Activated CD8-positive, alpha-beta T cell treated with anti-CD3 and anti-CD28 coated beads, Interleukin-2, amount 10 ng/mL, durations not matched to agents 7 days and 5 days (primary cell): ENCODE measurements around the gene CACNA1H. TPM values are rescaled to one million over a fixed set of nuclear protein-coding genes. Genes with fewer than 3 reads are reported as not detected.

ENCODE experiments used
- ATAC-seq: fragments of 150-1000 bp; cut with Tn5 transposase; one replicate; pipeline ENCODE4 v1.10.0; 2021; ENCODE audit warnings: moderate library complexity
- CTCF ChIA-PET: fragments of 350-600 bp; sonication (Branson Sonifier 250); formaldehyde crosslinking; loops from one replicate; lab custom pipeline; 2021; ENCODE audit warnings: antibody characterized with exemption; lab: Charles Lee
- POLR2A ChIA-PET: fragments of 350-600 bp; sonication (Branson Sonifier 250); formaldehyde crosslinking; loops from one replicate; lab custom pipeline; 2021; ENCODE audit warnings: antibody characterized with exemption; lab: Charles Lee
- DNase-seq: peaks from one replicate; pipeline ENCODE4 v3.0.0-alpha.2; 2020
- H3K27ac Mint-ChIP-seq: one replicate; pipeline ENCODE4 v1.8.0; 2021; ENCODE audit warnings: mild to moderate bottlenecking, mixed read lengths
- H3K27me3 Mint-ChIP-seq: one replicate; pipeline ENCODE4 v1.8.0; 2021; ENCODE audit warnings: low read depth, mixed read lengths
- H3K36me3 Mint-ChIP-seq: one replicate; pipeline ENCODE4 v1.8.0; 2021; ENCODE audit warnings: low read depth, mixed read lengths
- H3K4me1 Mint-ChIP-seq: one replicate; pipeline ENCODE4 v1.8.0; 2021; ENCODE audit warnings: low read depth, mixed read lengths
- H3K4me3 Mint-ChIP-seq: one replicate; pipeline ENCODE4 v1.8.0; 2021; ENCODE audit warnings: mild to moderate bottlenecking, mixed read lengths
- H3K9me3 Mint-ChIP-seq: one replicate; pipeline ENCODE4 v1.8.0; 2022; ENCODE audit warnings: mixed read lengths; ENCODE audit not compliant: insufficient read depth
- total RNA-seq, 2 experiments: library from RNA; stranded (reverse); gene quantifications; one replicate each; pipeline ENCODE4 v1.2.3, GENCODE V29; 2021

Gene CACNA1H
- total RNA-seq, result under 1 TPM; 0.57 to 0.92 TPM

- ChIA-PET CTCF (no interaction called here), POLR2A (no interaction called here)
- H3K4me3 Mint-ChIP-seq, result no peak within 1 kb of the TSS
- no peaks in the 10 kb centered on the region for H3K36me3 Mint-ChIP-seq
- H3K4me1 Mint-ChIP-seq, result no peaks in the 10 kb centered on the region
- H3K27me3 Mint-ChIP-seq, result peaks cover 14% of the 10 kb centered on the region
- H3K9me3 Mint-ChIP-seq, result no peaks in the 10 kb centered on the region
- H3K27ac Mint-ChIP-seq, result no peak within 1 kb of the TSS
- peak; percentile 32 for DNase-seq
- peak; percentile 43 for ATAC-seq
These were observed at the start of gene CACNA1H for GRCh38 chr16:1152651-1153259. TSS of gene CACNA1H (plus strand) at chr16:1153106. CDS start at chr16:1153738, 632 bp downstream.

GRCh38 chr16:1103636-1103980 lies 49.3 kb upstream of the CACNA1H start:
- ChIA-PET CTCF (interaction anchor here (1.4 kb wide), 1 partner anchor 44 kb away, joined by 5 read pairs; no protein-coding TSS in a partner anchor), POLR2A (no interaction called here)
- DNase-seq, result no peak
- Mint-ChIP-seq H3K27ac (no peak overlapping the region), H3K36me3 (no peaks in the 10 kb centered on the region), H3K4me1 (no peaks in the 10 kb centered on the region), H3K27me3 (no peaks in the 10 kb centered on the region), H3K9me3 (no peaks in the 10 kb centered on the region), H3K4me3 (no peak overlapping the region)
- no peak for ATAC-seq

GRCh38 chr16:1105888-1106620 lies 46.9 kb upstream of the CACNA1H start:
- peak; percentile 41 for DNase-seq
- H3K36me3 Mint-ChIP-seq, result no peaks in the 10 kb centered on the region
- ATAC-seq, result peak; percentile 45
- no peaks in the 10 kb centered on the region for H3K9me3 Mint-ChIP-seq
- POLR2A ChIA-PET, result no interaction called here
- H3K27me3 Mint-ChIP-seq, result no peaks in the 10 kb centered on the region
- CTCF ChIA-PET, result no interaction called here
- H3K4me1 Mint-ChIP-seq, result no peaks in the 10 kb centered on the region
- no peak overlapping the region for H3K4me3 Mint-ChIP-seq
- H3K27ac Mint-ChIP-seq, result no peak overlapping the region

GRCh38 chr16:1106659-1107058 lies 46.2 kb upstream of the CACNA1H start:
- CTCF ChIA-PET, result no interaction called here
- Mint-ChIP-seq H3K9me3 (no peaks in the 10 kb centered on the region), H3K27me3 (no peaks in the 10 kb centered on the region), H3K4me3 (no peak overlapping the region), H3K4me1 (no peaks in the 10 kb centered on the region), H3K36me3 (no peaks in the 10 kb centered on the region), H3K27ac (no peak overlapping the region)
- DNase-seq (no peak), ATAC-seq (no peak)
- POLR2A ChIA-PET, result no interaction called here

GRCh38 chr16:1107141-1107540 lies 45.8 kb upstream of the CACNA1H start:
- no peak for DNase-seq
- Mint-ChIP-seq H3K4me3 (no peak overlapping the region), H3K9me3 (no peaks in the 10 kb centered on the region), H3K4me1 (no peaks in the 10 kb centered on the region), H3K27ac (no peak overlapping the region), H3K27me3 (no peaks in the 10 kb centered on the region), H3K36me3 (no peaks in the 10 kb centered on the region)
- no peak for ATAC-seq
- ChIA-PET CTCF (interaction anchor here (0.7 kb wide), 1 partner anchor 386 kb away, joined by 3 read pairs; the partner anchor contains the start of gene TELO2), POLR2A (no interaction called here)

GRCh38 chr16:1107731-1108130 lies 45.2 kb upstream of the CACNA1H start:
- ATAC-seq (no peak), DNase-seq (no peak)
- no peaks in the 10 kb centered on the region for H3K27me3 Mint-ChIP-seq
- no peak overlapping the region for H3K4me3 Mint-ChIP-seq
- no peaks in the 10 kb centered on the region for H3K36me3 Mint-ChIP-seq
- ChIA-PET CTCF (interaction anchor here (0.7 kb wide), 1 partner anchor 386 kb away, joined by 3 read pairs; the partner anchor contains the start of gene TELO2), POLR2A (interaction anchor here (0.5 kb wide), 2 partner anchors 9 to 71 kb away, joined by 3 read pairs; no protein-coding TSS in a partner anchor)
- H3K9me3 Mint-ChIP-seq, result no peaks in the 10 kb centered on the region
- no peaks in the 10 kb centered on the region for H3K4me1 Mint-ChIP-seq
- H3K27ac Mint-ChIP-seq, result no peak overlapping the region

- ATAC-seq, result no peak
- no peaks in the 10 kb centered on the region for H3K36me3 Mint-ChIP-seq
- POLR2A ChIA-PET, result interaction anchor here (0.5 kb wide), 2 partner anchors 8 to 70 kb away, joined by 3 read pairs; no protein-coding TSS in a partner anchor
These were observed 44.3 kb upstream of the CACNA1H start for GRCh38 chr16:1108299-1109252.

GRCh38 chr16:1109648-1110047 lies 43.3 kb upstream of the CACNA1H start:
- Mint-ChIP-seq H3K9me3 (no peaks in the 10 kb centered on the region), H3K4me1 (no peaks in the 10 kb centered on the region), H3K27ac (no peak overlapping the region), H3K27me3 (no peaks in the 10 kb centered on the region), H3K4me3 (no peak overlapping the region), H3K36me3 (no peaks in the 10 kb centered on the region)
- DNase-seq, result no peak
- ChIA-PET CTCF (no interaction called here), POLR2A (no interaction called here)
- no peak for ATAC-seq

More at GRCh38 chr16:1108299-1109252, 44.3 kb upstream of the CACNA1H start:
- Mint-ChIP-seq H3K4me3 (no peak overlapping the region), H3K4me1 (no peaks in the 10 kb centered on the region), H3K27ac (no peak overlapping the region), H3K27me3 (no peaks in the 10 kb centered on the region), H3K9me3 (no peaks in the 10 kb centered on the region)
- CTCF ChIA-PET, result no interaction called here
- no peak for DNase-seq

GRCh38 chr16:1112506-1113184 lies 40.3 kb upstream of the CACNA1H start:
- H3K4me3 Mint-ChIP-seq, result no peak overlapping the region
- POLR2A ChIA-PET, result no interaction called here
- H3K36me3 Mint-ChIP-seq, result no peaks in the 10 kb centered on the region
- DNase-seq (no peak), ATAC-seq (no peak)
- H3K9me3 Mint-ChIP-seq, result no peaks in the 10 kb centered on the region
- no peak overlapping the region for H3K27ac Mint-ChIP-seq
- CTCF ChIA-PET, result no interaction called here
- H3K27me3 Mint-ChIP-seq, result no peaks in the 10 kb centered on the region
- no peaks in the 10 kb centered on the region for H3K4me1 Mint-ChIP-seq

GRCh38 chr16:1113489-1113888 lies 39.4 kb upstream of the CACNA1H start:
- DNase-seq (no peak), ATAC-seq (no peak)
- H3K27ac Mint-ChIP-seq, result no peak overlapping the region
- no peak overlapping the region for H3K4me3 Mint-ChIP-seq
- no peaks in the 10 kb centered on the region for H3K36me3 Mint-ChIP-seq
- ChIA-PET CTCF (no interaction called here), POLR2A (no interaction called here)
- no peaks in the 10 kb centered on the region for H3K9me3 Mint-ChIP-seq
- H3K4me1 Mint-ChIP-seq, result no peaks in the 10 kb centered on the region
- H3K27me3 Mint-ChIP-seq, result no peaks in the 10 kb centered on the region

GRCh38 chr16:1113889-1114526 lies 38.9 kb upstream of the CACNA1H start:
- no peaks in the 10 kb centered on the region for H3K27me3 Mint-ChIP-seq
- ATAC-seq (no peak), DNase-seq (no peak)
- H3K4me1 Mint-ChIP-seq, result no peaks in the 10 kb centered on the region
- no peaks in the 10 kb centered on the region for H3K36me3 Mint-ChIP-seq
- H3K4me3 Mint-ChIP-seq, result no peak overlapping the region
- CTCF ChIA-PET, result no interaction called here
- POLR2A ChIA-PET, result no interaction called here
- no peak overlapping the region for H3K27ac Mint-ChIP-seq
- no peaks in the 10 kb centered on the region for H3K9me3 Mint-ChIP-seq
